Progenitor cell of endocrine pancreas (in vitro differentiated cells): ENCODE results near the gene MEF2A. TPM values are rescaled to one million over a fixed set of nuclear protein-coding genes. Genes with fewer than 3 reads are reported as not detected.

Source experiments
- DNase-seq: peaks from one replicate; pipeline ENCODE4 v3.0.0; 2021; ENCODE audit warnings: low spot score; ENCODE audit not compliant: unreplicated experiment
- H3K27ac Mint-ChIP-seq: 2 replicates; pipeline ENCODE4 v1.8.0; 2021; ENCODE audit warnings: mild to moderate bottlenecking, moderate library complexity, mixed read lengths
- H3K27me3 Mint-ChIP-seq: 2 replicates; pipeline ENCODE4 v1.8.0; 2021; ENCODE audit warnings: mixed read lengths
- H3K36me3 Mint-ChIP-seq: 2 replicates; pipeline ENCODE4 v1.8.0; 2022; ENCODE audit warnings: mixed read lengths; ENCODE audit not compliant: insufficient read depth
- H3K4me1 Mint-ChIP-seq: 2 replicates; pipeline ENCODE4 v1.8.0; 2021; ENCODE audit warnings: low read depth, mixed read lengths
- H3K4me3 Mint-ChIP-seq: 2 replicates; pipeline ENCODE4 v1.8.0; 2021; ENCODE audit warnings: low read depth, mild to moderate bottlenecking, moderate library complexity, mixed read lengths
- H3K9me3 Mint-ChIP-seq: 2 replicates; pipeline ENCODE4 v1.8.0; 2021; ENCODE audit warnings: low read depth, mixed read lengths
- total RNA-seq: library from RNA; stranded (reverse); gene quantifications from 2 replicates; pipeline ENCODE4 v1.2.1, GENCODE V29; 2021
- TF ChIP-seq, protein P1 (sequence below): fragments of 200-600 bp; sonication (generic); IDR thresholded peaks from one replicate; pipeline ENCODE4 v1.5.0; 2021; ENCODE audit warnings: antibody characterized with exemption, mild to moderate bottlenecking; ENCODE audit not compliant: unreplicated experiment

Gene MEF2A
- total RNA-seq, 1 donor from 2014 or later: 36.2 TPM

GRCh38 chr15:99677540-99678134 is 111.9 kb downstream of the MEF2A start:
- Mint-ChIP-seq H3K4me3 (no peak overlapping the region), H3K27me3 (no peaks in the 10 kb centered on the region), H3K27ac (no peak overlapping the region), H3K4me1 (no peaks in the 10 kb centered on the region), H3K9me3 (no peaks in the 10 kb centered on the region), H3K36me3 (peaks cover 34% of the 10 kb centered on the region)
- no peak for DNase-seq
- TF ChIP-seq, protein P1, sequence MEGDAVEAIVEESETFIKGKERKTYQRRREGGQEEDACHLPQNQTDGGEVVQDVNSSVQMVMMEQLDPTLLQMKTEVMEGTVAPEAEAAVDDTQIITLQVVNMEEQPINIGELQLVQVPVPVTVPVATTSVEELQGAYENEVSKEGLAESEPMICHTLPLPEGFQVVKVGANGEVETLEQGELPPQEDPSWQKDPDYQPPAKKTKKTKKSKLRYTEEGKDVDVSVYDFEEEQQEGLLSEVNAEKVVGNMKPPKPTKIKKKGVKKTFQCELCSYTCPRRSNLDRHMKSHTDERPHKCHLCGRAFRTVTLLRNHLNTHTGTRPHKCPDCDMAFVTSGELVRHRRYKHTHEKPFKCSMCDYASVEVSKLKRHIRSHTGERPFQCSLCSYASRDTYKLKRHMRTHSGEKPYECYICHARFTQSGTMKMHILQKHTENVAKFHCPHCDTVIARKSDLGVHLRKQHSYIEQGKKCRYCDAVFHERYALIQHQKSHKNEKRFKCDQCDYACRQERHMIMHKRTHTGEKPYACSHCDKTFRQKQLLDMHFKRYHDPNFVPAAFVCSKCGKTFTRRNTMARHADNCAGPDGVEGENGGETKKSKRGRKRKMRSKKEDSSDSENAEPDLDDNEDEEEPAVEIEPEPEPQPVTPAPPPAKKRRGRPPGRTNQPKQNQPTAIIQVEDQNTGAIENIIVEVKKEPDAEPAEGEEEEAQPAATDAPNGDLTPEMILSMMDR: no peak

DNA sequence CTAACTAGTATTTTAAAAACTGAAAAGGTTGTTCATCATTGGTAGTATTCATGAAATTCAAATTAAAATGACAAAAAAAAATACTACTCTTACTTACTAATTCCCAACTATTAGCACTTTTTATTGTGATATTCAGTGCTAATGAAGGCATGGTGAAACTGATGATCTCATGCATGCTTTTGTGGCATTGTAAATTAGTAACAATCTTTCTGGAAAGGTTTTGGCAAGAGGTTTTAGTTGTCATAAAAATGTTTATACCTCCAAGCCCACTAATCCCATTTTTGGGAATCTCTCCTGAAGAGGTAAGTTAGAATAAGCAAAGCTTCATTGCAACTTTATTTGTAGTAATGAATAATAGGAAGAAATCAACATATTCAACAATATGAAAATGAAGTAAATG is 114.5 kb downstream of the MEF2A start:
- H3K9me3 Mint-ChIP-seq: peaks cover 16% of the 10 kb centered on the region
- H3K27ac Mint-ChIP-seq: no peak overlapping the region
- no peak for DNase-seq
- no peaks in the 10 kb centered on the region for H3K27me3 Mint-ChIP-seq
- TF ChIP-seq, protein P1: no peak
- peaks cover 49% of the 10 kb centered on the region for H3K36me3 Mint-ChIP-seq
- no peak overlapping the region for H3K4me3 Mint-ChIP-seq
- H3K4me1 Mint-ChIP-seq: no peaks in the 10 kb centered on the region

DNA sequence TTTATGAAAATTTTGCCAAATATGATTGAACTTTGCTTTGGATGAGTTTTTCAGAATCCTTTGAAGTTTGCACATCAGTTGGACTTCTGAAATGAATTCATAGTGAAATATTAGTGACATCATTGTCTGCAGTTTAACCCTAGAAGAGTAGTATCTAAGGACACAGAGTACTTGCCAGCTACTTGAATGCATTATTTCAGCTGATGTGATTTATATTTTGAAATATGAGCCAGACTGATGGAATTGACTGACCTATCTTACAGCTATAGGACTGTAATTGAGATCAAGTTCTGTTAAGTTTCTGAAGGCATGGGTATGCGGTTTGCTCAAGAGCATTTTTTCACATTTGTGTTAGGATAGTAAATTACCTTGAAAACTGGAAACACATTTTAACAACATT is 116.2 kb downstream of the MEF2A start:
- no peak overlapping the region for H3K4me3 Mint-ChIP-seq
- H3K4me1 Mint-ChIP-seq: no peaks in the 10 kb centered on the region
- H3K9me3 Mint-ChIP-seq: peaks cover 30% of the 10 kb centered on the region
- TF ChIP-seq, protein P1: no peak
- H3K27ac Mint-ChIP-seq: no peak overlapping the region
- no peaks in the 10 kb centered on the region for H3K27me3 Mint-ChIP-seq
- no peak for DNase-seq
- H3K36me3 Mint-ChIP-seq: peaks cover 55% of the 10 kb centered on the region

DNA sequence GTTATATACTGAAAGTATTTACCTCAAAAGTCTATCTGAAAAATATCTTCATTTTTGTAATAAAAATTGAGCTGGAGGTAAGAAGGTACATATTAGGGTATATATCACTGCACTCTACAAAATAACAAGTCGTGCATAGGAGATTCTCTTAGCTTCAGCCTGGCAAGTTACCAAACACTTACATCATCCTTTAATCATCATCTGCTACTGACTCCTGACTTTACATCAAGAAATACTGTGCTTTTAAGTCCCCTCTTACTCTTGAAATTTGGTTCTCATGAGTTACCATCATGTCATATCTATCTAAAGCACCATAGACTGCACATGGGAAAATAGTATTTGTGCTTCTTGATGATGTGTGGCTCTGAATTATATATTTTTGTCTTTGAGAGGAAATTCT is 116.7 kb downstream of the MEF2A start:
- no peaks in the 10 kb centered on the region for H3K4me1 Mint-ChIP-seq
- peaks cover 56% of the 10 kb centered on the region for H3K36me3 Mint-ChIP-seq
- no peak overlapping the region for H3K4me3 Mint-ChIP-seq
- H3K27ac Mint-ChIP-seq: no peak overlapping the region
- peaks cover 32% of the 10 kb centered on the region for H3K9me3 Mint-ChIP-seq
- DNase-seq: no peak
- H3K27me3 Mint-ChIP-seq: no peaks in the 10 kb centered on the region
- TF ChIP-seq, protein P1: no peak

- H3K36me3 Mint-ChIP-seq: peaks cover 60% of the 10 kb centered on the region
- H3K4me1 Mint-ChIP-seq: no peaks in the 10 kb centered on the region
- no peak overlapping the region for H3K27ac Mint-ChIP-seq
- H3K9me3 Mint-ChIP-seq: peaks cover 33% of the 10 kb centered on the region
- H3K27me3 Mint-ChIP-seq: no peaks in the 10 kb centered on the region
- TF ChIP-seq, protein P1: no peak
- H3K4me3 Mint-ChIP-seq: no peak overlapping the region
- DNase-seq: no peak
These were observed 117.4 kb downstream of the MEF2A start for GRCh38 chr15:99683000-99683670.
